Measurements from ENCODE around the gene ELP2. TPM values are rescaled to one million over a fixed set of nuclear protein-coding genes. Genes with fewer than 3 reads are reported as not detected.
"Not testable (repeated sequence)": the region's sequence is repeated elsewhere in the genome, so short reads cannot be mapped to it uniquely, and the experiment has no call there.

The ELP2 gene
- total RNA-seq, 2 experiments from 2014 or later = 54.5 to 60.1 TPM

- H3K4me3 Mint-ChIP-seq = no peak overlapping the region
- DNase-seq = no peak
- no peaks in the 10 kb centered on the region for H3K4me1 Mint-ChIP-seq
- ChIA-PET CTCF (no interaction called here), POLR2A (no interaction called here)
- no peak overlapping the region for H3K27ac Mint-ChIP-seq
- H3K27me3 Mint-ChIP-seq = peaks cover 2% of the 10 kb centered on the region
- no peaks in the 10 kb centered on the region for H3K36me3 Mint-ChIP-seq (ENCODE audit: low read depth)
- H3K9me3 Mint-ChIP-seq = no peaks in the 10 kb centered on the region
Observed at GRCh38 chr18:36203360-36203895, 73.7 kb downstream of the ELP2 start.

GRCh38 chr18:36205166-36205565 lies 75.5 kb downstream of the ELP2 start:
- ChIA-PET POLR2A (no interaction called here), CTCF (no interaction called here)
- Mint-ChIP-seq H3K4me1 (no peaks in the 10 kb centered on the region), H3K36me3 (ENCODE audit: low read depth) (no peaks in the 10 kb centered on the region), H3K27ac (no peak overlapping the region), H3K9me3 (no peaks in the 10 kb centered on the region), H3K27me3 (peaks cover 2% of the 10 kb centered on the region), H3K4me3 (no peak overlapping the region)
- DNase-seq = no peak

- Mint-ChIP-seq H3K27me3 (peaks cover 2% of the 10 kb centered on the region), H3K36me3 (ENCODE audit: low read depth) (no peaks in the 10 kb centered on the region), H3K4me1 (no peaks in the 10 kb centered on the region), H3K27ac (no peak overlapping the region), H3K4me3 (no peak overlapping the region), H3K9me3 (no peaks in the 10 kb centered on the region)
- CTCF ChIA-PET = no interaction called here
- no peak for DNase-seq
- POLR2A ChIA-PET = no interaction called here
Observed at GRCh38 chr18:36207303-36207702, 77.6 kb downstream of the ELP2 start.

GRCh38 chr18:36207969-36208368 lies 78.3 kb downstream of the ELP2 start:
- DNase-seq; CTCF ChIA-PET; H3K27me3 Mint-ChIP-seq; H3K27ac Mint-ChIP-seq; H3K4me1 Mint-ChIP-seq; H3K9me3 Mint-ChIP-seq; POLR2A ChIA-PET; H3K36me3 Mint-ChIP-seq (ENCODE audit: low read depth); H3K4me3 Mint-ChIP-seq: not testable (repeated sequence)

- no peaks in the 10 kb centered on the region for H3K4me1 Mint-ChIP-seq
- POLR2A ChIA-PET = no interaction called here
- DNase-seq = no peak
Observed at GRCh38 chr18:36211612-36212065, 81.9 kb downstream of the ELP2 start.

GRCh38 chr18:36212301-36213171 lies 82.8 kb downstream of the ELP2 start:
- H3K36me3 Mint-ChIP-seq (ENCODE audit: low read depth) = no peaks in the 10 kb centered on the region

More at GRCh38 chr18:36211612-36212065, 81.9 kb downstream of the ELP2 start:
- no peaks in the 10 kb centered on the region for H3K36me3 Mint-ChIP-seq (ENCODE audit: low read depth)
- CTCF ChIA-PET = no interaction called here
- peaks cover under 1% of the 10 kb centered on the region for H3K27me3 Mint-ChIP-seq
- H3K4me3 Mint-ChIP-seq = no peak overlapping the region
- no peak overlapping the region for H3K27ac Mint-ChIP-seq
- H3K9me3 Mint-ChIP-seq = no peaks in the 10 kb centered on the region

GRCh38 chr18:36214811-36215210 lies 85.1 kb downstream of the ELP2 start:
- H3K4me1 Mint-ChIP-seq = no peaks in the 10 kb centered on the region
- no peaks in the 10 kb centered on the region for H3K9me3 Mint-ChIP-seq
- DNase-seq = no peak
- POLR2A ChIA-PET = no interaction called here
- H3K27ac Mint-ChIP-seq = no peak overlapping the region
- H3K27me3 Mint-ChIP-seq = no peaks in the 10 kb centered on the region
- CTCF ChIA-PET = no interaction called here
- no peaks in the 10 kb centered on the region for H3K36me3 Mint-ChIP-seq (ENCODE audit: low read depth)
- no peak overlapping the region for H3K4me3 Mint-ChIP-seq

More at GRCh38 chr18:36212301-36213171, 82.8 kb downstream of the ELP2 start:
- Mint-ChIP-seq H3K4me3 (no peak overlapping the region), H3K4me1 (no peaks in the 10 kb centered on the region), H3K9me3 (no peaks in the 10 kb centered on the region), H3K27ac (no peak overlapping the region), H3K27me3 (no peaks in the 10 kb centered on the region)
- no peak for DNase-seq
- POLR2A ChIA-PET = no interaction called here
- CTCF ChIA-PET = interaction anchor here (0.6 kb wide), 1 partner anchor 40 kb away, joined by 3 read pairs; no protein-coding TSS in a partner anchor

GRCh38 chr18:36215577-36215976 lies 85.9 kb downstream of the ELP2 start:
- ChIA-PET POLR2A (interaction anchor here (1.3 kb wide), 1 partner anchor 86 kb away, joined by 3 read pairs; the partner anchor contains the start of genes ELP2 and SLC39A6), CTCF (no interaction called here)
- no peak for DNase-seq
- H3K27ac Mint-ChIP-seq = no peak overlapping the region
- H3K4me3 Mint-ChIP-seq = no peak overlapping the region
- no peaks in the 10 kb centered on the region for H3K4me1 Mint-ChIP-seq
- H3K9me3 Mint-ChIP-seq = no peaks in the 10 kb centered on the region
- H3K27me3 Mint-ChIP-seq = no peaks in the 10 kb centered on the region
- H3K36me3 Mint-ChIP-seq (ENCODE audit: low read depth) = no peaks in the 10 kb centered on the region

- DNase-seq = no peak
- H3K27ac Mint-ChIP-seq = no peak overlapping the region
- POLR2A ChIA-PET = no interaction called here
- CTCF ChIA-PET = no interaction called here
- H3K4me1 Mint-ChIP-seq = no peaks in the 10 kb centered on the region
- H3K36me3 Mint-ChIP-seq (ENCODE audit: low read depth) = no peaks in the 10 kb centered on the region
- H3K27me3 Mint-ChIP-seq = no peaks in the 10 kb centered on the region
- no peak overlapping the region for H3K4me3 Mint-ChIP-seq
- H3K9me3 Mint-ChIP-seq = no peaks in the 10 kb centered on the region
Observed at GRCh38 chr18:36217348-36217747, 87.6 kb downstream of the ELP2 start.

- CTCF ChIA-PET = interaction anchor here (0.7 kb wide), 1 partner anchor 75 kb away, joined by 7 read pairs; no protein-coding TSS in a partner anchor
- POLR2A ChIA-PET = no interaction called here
- H3K4me3 Mint-ChIP-seq = no peak overlapping the region
- H3K4me1 Mint-ChIP-seq = no peaks in the 10 kb centered on the region
- peaks cover 8% of the 10 kb centered on the region for H3K36me3 Mint-ChIP-seq (ENCODE audit: low read depth)
- H3K27ac Mint-ChIP-seq = no peak overlapping the region
- H3K9me3 Mint-ChIP-seq = peaks cover 26% of the 10 kb centered on the region
- H3K27me3 Mint-ChIP-seq = peaks cover 20% of the 10 kb centered on the region
- DNase-seq = no peak
Observed at GRCh38 chr18:36229188-36229587, 99.5 kb downstream of the ELP2 start.

Other genes with a start within 250 kb of the ELP2 start
- gene RPRD1A, start 62.3 kb upstream of the ELP2 start, total RNA-seq = 10 to 100 TPM; 25.1 to 27.6 TPM
- gene SLC39A6, start 559 bp upstream of the ELP2 start, total RNA-seq = 10 to 100 TPM; 22.9 to 24.8 TPM
- gene MOCOS, start 57.6 kb downstream of the ELP2 start, total RNA-seq = under 1 TPM; 0.15 to 0.25 TPM
- not detected for gene FHOD3, start 167.8 kb downstream of the ELP2 start, total RNA-seq